Tongue (tissue), 2 donors: ENCODE results near the gene NTRK3. TPM values are rescaled to one million over a fixed set of nuclear protein-coding genes. Genes with fewer than 3 reads are reported as not detected.
A peak's percentile ranks its signal among the peaks of the same experiment; 100 is the strongest.
"Not testable (repeated sequence)": the region's sequence is repeated elsewhere in the genome, so short reads cannot be mapped to it uniquely, and the experiment has no call there.

Source experiments
- DNase-seq: peaks from one replicate; pipeline ENCODE4 v3.0.0-alpha.2; 2015
- total RNA-seq: library from RNA; depleted of rRNA; stranded (reverse); fragments of >200 nt; gene quantifications from one replicate; pipeline ENCODE4 v1.2.3, GENCODE V29; 2014

Gene NTRK3
- total RNA-seq, 1 donor from 2014 or later = 14.7 TPM

GRCh38 chr15:88072598-88073390 lies 183.7 kb downstream of the NTRK3 start:
- DNase-seq = no peak

GRCh38 chr15:88072133-88072532 lies 184.4 kb downstream of the NTRK3 start:
- DNase-seq = peak; percentile 14

- no peak for DNase-seq
Measured at GRCh38 chr15:88071141-88071540, 185.4 kb downstream of the NTRK3 start.

- DNase-seq = peak; percentile 73
Measured at GRCh38 chr15:88069561-88069960, 187.0 kb downstream of the NTRK3 start.

GRCh38 chr15:88067331-88067685 lies 189.2 kb downstream of the NTRK3 start:
- no peak for DNase-seq

- DNase-seq = peak; percentile 15
Measured at GRCh38 chr15:88066636-88067330, 189.8 kb downstream of the NTRK3 start.

GRCh38 chr15:88061452-88061851 lies 195.1 kb downstream of the NTRK3 start:
- DNase-seq = no peak

GRCh38 chr15:88060383-88060782 lies 196.2 kb downstream of the NTRK3 start:
- DNase-seq = no peak

GRCh38 chr15:88057836-88058235 lies 198.7 kb downstream of the NTRK3 start:
- no peak for DNase-seq

GRCh38 chr15:88049506-88049905 lies 207.0 kb downstream of the NTRK3 start:
- no peak for DNase-seq

- no peak for DNase-seq
Measured at GRCh38 chr15:88048755-88049154, 207.8 kb downstream of the NTRK3 start.

- no peak for DNase-seq
Measured at GRCh38 chr15:88048237-88048636, 208.3 kb downstream of the NTRK3 start.

GRCh38 chr15:88046576-88047129 lies 209.9 kb downstream of the NTRK3 start:
- DNase-seq = no peak

GRCh38 chr15:88043396-88043795 lies 213.1 kb downstream of the NTRK3 start:
- DNase-seq = no peak

GRCh38 chr15:88042047-88042446 lies 214.5 kb downstream of the NTRK3 start:
- no peak for DNase-seq

GRCh38 chr15:88040516-88040915 lies 216.0 kb downstream of the NTRK3 start:
- no peak for DNase-seq

GRCh38 chr15:88038261-88038660 lies 218.3 kb downstream of the NTRK3 start:
- no peak for DNase-seq

GRCh38 chr15:88036154-88036839 lies 220.2 kb downstream of the NTRK3 start:
- DNase-seq = no peak

- DNase-seq = no peak
Measured at GRCh38 chr15:88035381-88035780, 221.2 kb downstream of the NTRK3 start.

- not testable (repeated sequence) for DNase-seq
Measured at GRCh38 chr15:88033421-88033820, 223.1 kb downstream of the NTRK3 start.

- DNase-seq = no peak
Measured at GRCh38 chr15:88032787-88033186, 223.8 kb downstream of the NTRK3 start.

GRCh38 chr15:88031461-88031860 lies 225.1 kb downstream of the NTRK3 start:
- DNase-seq = no peak

GRCh38 chr15:88029696-88030095 lies 226.8 kb downstream of the NTRK3 start:
- no peak for DNase-seq
